Motor neuron (in vitro differentiated cells): ENCODE results near the gene IGF2BP3. TPM values are rescaled to one million over a fixed set of nuclear protein-coding genes. Genes with fewer than 3 reads are reported as not detected.

ENCODE experiments used
- ATAC-seq, 8 experiments: fragments of 200-7000 bp; cut with Tn5 transposase; replicated peaks in 6 of 8; 2 replicates each; pipeline ENCODE4 v1.8.0; 2021; ENCODE audit warnings: mild to moderate bottlenecking in 8 of 8, moderate library complexity in 8 of 8
- H3K27ac ChIP-seq, 2 donors: fragments of 250-450 bp; sonication (Bioruptor Pico); 2 replicates each; pipeline ENCODE4 v1.9.0; 2021; ENCODE audit warnings: antibody characterized with exemption in 2 of 2, mild to moderate bottlenecking in 2 of 2, moderate library complexity in 1 of 2
- H3K4me1 ChIP-seq, 2 donors: fragments of 250-450 bp; sonication (Bioruptor Pico); replicated peaks in 1 of 2; 2 replicates each; pipeline ENCODE4 v1.6.1; 2021; ENCODE audit warnings: antibody characterized with exemption in 2 of 2, mild to moderate bottlenecking in 2 of 2, moderate library complexity in 1 of 2
- H3K4me3 ChIP-seq, 5 donors: fragments of 250-450 bp; sonication (Bioruptor Pico); 2 replicates each; pipeline ENCODE4 v1.9.0; 2021; ENCODE audit warnings: antibody characterized with exemption in 5 of 5, mild to moderate bottlenecking in 5 of 5, moderate library complexity in 4 of 5
- WGBS, 10 experiments: fragments of 450-650 bp; shearing (Covaris generic); methylation state at CpG; one replicate each; pipeline ENCODE4 v1.0.0; 2022; 5-methylcytosine and 5-hydroxymethylcytosine counted together
- in situ Hi-C, 9 experiments: fragments of 400-800 bp; cut with MboI; loops; one replicate each; pipeline ENCODE4 v1.15.0; 2021; ENCODE audit warnings: low sequenced_read_pairs in 9 of 9, low pct_unique_long_range_greater_than_20kb in 2 of 9; ENCODE audit not compliant: unreplicated experiment in 9 of 9
- total RNA-seq, 8 experiments: library from RNA; unstranded; fragments of 300-600 nt; gene quantifications; 2 replicates each; pipeline versions ENCODE4 v1.2.3 to v1.2.4, GENCODE V29; 2022

Gene IGF2BP3
- total RNA-seq, 8 experiments from 2014 or later: 22.2 to 103 (median 31.4) TPM

DNA sequence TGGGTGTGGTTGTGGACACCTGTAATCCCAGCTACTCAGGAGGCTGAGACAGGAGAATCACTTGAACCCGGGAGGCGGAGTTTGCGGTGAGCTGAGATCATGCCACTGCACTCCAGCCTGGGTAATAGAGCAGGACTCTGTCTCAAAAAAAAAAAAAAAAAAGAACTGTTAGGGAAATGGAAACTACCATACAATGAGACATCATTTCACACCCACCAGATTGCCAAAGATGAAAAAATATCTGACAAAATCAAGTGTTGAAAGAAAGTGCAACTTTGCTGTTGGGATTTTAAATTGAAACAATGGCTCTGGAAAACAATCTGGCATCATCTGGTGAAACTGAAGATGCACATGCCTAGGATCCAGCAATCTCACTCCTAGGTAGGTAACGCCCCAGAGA lies 187.2 kb downstream of the IGF2BP3 start:
- in situ Hi-C loops: no loop called here
- no peak for ATAC-seq
- 67 to 100% (median 93%) methylated on average over 1 to 4 of the region's 4 CpGs; no CpG with 5 or more reads in 4 of the 10 experiments for WGBS, 10 experiments
- Histone ChIP-seq H3K4me1 (no peaks in the 10 kb centered on the region), H3K27ac (no peak overlapping the region), H3K4me3 (no peak overlapping the region)

- no peak overlapping the region for H3K4me3 ChIP-seq
- in situ Hi-C loops: no loop called here
- no peak overlapping the region for H3K27ac ChIP-seq
- 80 to 100% (median 100%) methylated on average over 1 to 2 of the region's 2 CpGs; no CpG with 5 or more reads in 2 of the 10 experiments for WGBS, 10 experiments
- no peak for ATAC-seq
- no peaks in the 10 kb centered on the region for H3K4me1 ChIP-seq
Observed at GRCh38 chr7:23279819-23280525, 190.3 kb downstream of the IGF2BP3 start.

DNA sequence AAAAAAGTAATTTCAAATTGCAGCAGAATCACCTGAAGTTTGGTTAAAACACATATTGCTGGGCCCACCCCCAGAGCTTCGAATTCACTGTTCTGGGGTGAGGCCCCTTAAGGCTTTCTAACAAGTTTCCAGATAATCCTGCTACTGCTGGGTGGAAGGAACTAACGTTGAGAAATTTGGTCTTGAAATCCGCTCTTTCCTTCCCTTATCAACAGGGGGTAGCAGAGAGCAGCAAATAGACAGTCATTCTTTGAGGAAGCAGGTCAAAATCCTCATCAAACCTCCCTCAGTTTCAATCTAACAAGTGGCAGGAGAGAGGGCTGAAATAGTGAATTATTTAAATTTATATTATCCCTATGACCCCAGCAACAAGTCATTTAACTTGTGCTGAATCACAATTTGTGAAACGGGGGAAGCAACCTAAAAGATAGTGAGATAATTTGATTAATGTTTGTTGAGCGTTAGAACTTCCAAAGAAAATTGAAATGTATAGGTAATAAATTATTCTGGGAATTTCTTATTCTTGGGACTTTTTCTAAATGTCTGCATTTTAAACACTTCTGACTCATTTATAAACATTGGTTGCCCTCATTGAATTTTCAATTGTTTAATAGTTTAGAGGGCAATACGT lies 192.8 kb downstream of the IGF2BP3 start:
- H3K4me3 ChIP-seq: no peak overlapping the region
- 0 to 60% (median 34%) methylated on average over 1 to 6 of the region's 6 CpGs for WGBS, 10 experiments
- ATAC-seq: peak in 3 of 8 experiments; percentile 39 to 41 (median 40)
- peaks cover 0 to 2% of the 10 kb centered on the region in 2 donors for H3K4me1 ChIP-seq
- in situ Hi-C loops: no loop called here
- no peak overlapping the region for H3K27ac ChIP-seq

DNA sequence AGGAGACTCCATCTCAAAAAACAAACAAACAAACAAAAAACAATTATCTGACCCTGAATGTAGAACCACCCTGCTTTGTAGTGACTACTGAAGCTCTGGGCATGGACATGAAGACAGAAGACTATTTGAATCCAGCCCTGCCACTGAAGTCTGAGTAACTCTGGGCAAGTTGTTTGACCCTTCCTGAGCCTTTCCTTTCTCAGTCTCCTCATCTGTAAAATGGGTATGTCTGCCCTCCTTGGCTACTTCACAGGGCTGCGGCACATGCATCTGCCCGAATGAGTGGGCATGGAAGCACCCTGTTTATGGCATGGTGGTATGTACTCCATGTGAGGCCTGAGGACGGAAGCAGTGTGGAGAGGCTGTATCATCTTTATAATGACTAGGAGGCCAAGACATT lies 193.3 kb downstream of the IGF2BP3 start:
- 60 to 100% (median 76%) methylated on average over 1 to 3 of the region's 3 CpGs; no CpG with 5 or more reads in 5 of the 10 experiments for WGBS, 10 experiments
- Histone ChIP-seq H3K4me3 (no peak overlapping the region), H3K27ac (no peak overlapping the region), H3K4me1 (peaks cover 0 to 2% of the 10 kb centered on the region in 2 donors)
- in situ Hi-C loops: no loop called here
- no peak for ATAC-seq

DNA sequence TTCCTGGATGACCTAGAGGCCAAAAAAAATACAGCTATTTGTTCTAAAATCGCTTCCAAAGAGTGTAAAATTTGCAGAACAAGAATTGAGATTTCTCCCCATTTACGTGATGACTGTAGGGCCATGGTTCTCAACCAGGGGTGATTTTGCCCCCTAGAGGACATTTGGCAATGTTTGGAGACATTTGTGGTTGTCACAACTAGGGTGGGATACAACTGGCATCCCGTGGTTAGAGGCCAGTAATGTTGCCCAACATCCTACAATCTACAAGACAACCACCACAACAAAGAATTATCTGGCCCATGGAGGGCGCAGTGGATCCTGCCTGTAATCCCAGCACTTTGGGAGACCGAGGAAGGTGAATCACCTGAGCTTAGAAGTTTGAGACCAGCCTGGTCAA lies 193.9 kb downstream of the IGF2BP3 start:
- Histone ChIP-seq H3K27ac (no peak overlapping the region), H3K4me3 (no peak overlapping the region), H3K4me1 (peaks cover 0 to 2% of the 10 kb centered on the region in 2 donors)
- in situ Hi-C loops: no loop called here
- 50 to 90% (median 74%) methylated on average over 2 to 5 of the region's 5 CpGs; no CpG with 5 or more reads in 2 of the 10 experiments for WGBS, 10 experiments
- ATAC-seq: peak in 1 of 8 experiments; percentile 6

DNA sequence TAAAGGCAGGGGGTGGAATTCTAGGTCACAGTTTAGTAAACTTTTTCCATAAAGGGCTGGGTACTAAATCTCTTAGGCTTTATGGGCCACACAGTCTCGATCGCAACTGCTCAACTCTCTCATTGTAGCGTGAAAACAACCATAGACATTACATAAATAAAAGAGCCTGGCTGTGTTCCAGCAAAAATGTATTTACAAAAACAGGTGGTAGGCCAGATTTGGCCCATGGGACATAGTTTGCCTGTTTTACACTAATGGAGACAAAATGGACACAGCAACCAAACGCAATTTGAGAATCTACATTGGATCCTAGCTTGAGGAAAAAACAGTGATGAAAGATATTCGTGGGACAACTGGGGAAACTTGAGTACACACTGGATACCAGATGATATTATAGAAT lies 194.4 kb downstream of the IGF2BP3 start:
- Histone ChIP-seq H3K4me1 (peaks cover 0 to 2% of the 10 kb centered on the region in 2 donors), H3K4me3 (no peak overlapping the region), H3K27ac (no peak overlapping the region)
- ATAC-seq: no peak
- in situ Hi-C loops: no loop called here
- WGBS, 10 experiments: 66 to 100% (median 83%) methylated on average over 1 to 5 of the region's 5 CpGs; no CpG with 5 or more reads in 2 of the 10 experiments

DNA sequence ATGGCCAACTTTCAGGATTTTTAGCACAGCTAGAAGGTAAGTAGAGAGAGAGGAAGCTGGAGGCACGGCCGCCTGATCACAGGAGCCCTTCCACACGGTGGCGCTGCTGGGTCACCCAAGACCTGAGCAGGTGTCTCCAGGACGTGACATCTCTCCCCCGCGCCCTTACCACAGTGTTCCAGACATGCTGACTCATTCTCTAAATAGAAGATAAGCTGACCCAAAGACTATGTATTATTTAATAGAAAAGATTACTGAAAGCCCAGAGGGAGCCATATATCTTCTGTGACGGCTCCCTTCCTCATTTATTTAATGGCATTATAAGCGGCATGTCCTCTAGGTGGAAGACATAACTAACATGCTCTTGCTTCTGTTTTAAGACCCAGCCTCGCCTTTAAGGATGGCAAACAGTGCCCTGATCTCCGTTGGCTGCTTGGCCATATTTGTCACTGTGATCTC lies 197.1 kb downstream of the IGF2BP3 start:
- Histone ChIP-seq H3K4me3 (no peak overlapping the region), H3K4me1 (peaks cover 0 to 2% of the 10 kb centered on the region in 2 donors), H3K27ac (no peak overlapping the region)
- in situ Hi-C loops: loop anchor here in 1 of 9 experiments (25.0 kb wide), 1 partner anchor 439 kb away; the partner anchor contains the start of gene STK31
- peak; percentile 67 to 99 (median 96) for ATAC-seq
- 0 to 76% (median 42%) methylated on average over 1 to 6 of the region's 11 CpGs; no CpG with 5 or more reads in 1 of the 10 experiments for WGBS, 10 experiments

GRCh38 chr7:23272275-23272674 lies 198.0 kb downstream of the IGF2BP3 start:
- WGBS, 10 experiments: 74 to 100% (median 94%) methylated on average over 1 to 2 of the region's 2 CpGs; no CpG with 5 or more reads in 2 of the 10 experiments
- no peak overlapping the region for H3K4me3 ChIP-seq
- in situ Hi-C loops: loop anchor here in 1 of 9 experiments (25.0 kb wide), 1 partner anchor 440 kb away; the partner anchor contains the start of gene STK31
- H3K4me1 ChIP-seq: peaks cover 0 to 2% of the 10 kb centered on the region in 2 donors
- no peak for ATAC-seq
- no peak overlapping the region for H3K27ac ChIP-seq

- H3K4me3 ChIP-seq: no peak overlapping the region
- ATAC-seq: no peak
- 75 to 100% (median 100%) methylated on average over 1 to 2 of the region's 4 CpGs; no CpG with 5 or more reads in 3 of the 10 experiments for WGBS, 10 experiments
- in situ Hi-C loops: loop anchor here in 1 of 9 experiments (25.0 kb wide), 1 partner anchor 444 kb away; the partner anchor contains the start of gene STK31
- peaks cover 0 to 2% of the 10 kb centered on the region in 2 donors for H3K4me1 ChIP-seq
- no peak overlapping the region for H3K27ac ChIP-seq
Observed at GRCh38 chr7:23268746-23269145, 201.5 kb downstream of the IGF2BP3 start.

- Histone ChIP-seq H3K4me1 (peaks cover 0 to under 1% of the 10 kb centered on the region in 2 donors), H3K27ac (no peak overlapping the region), H3K4me3 (no peak overlapping the region)
- in situ Hi-C loops: loop anchor here in 1 of 9 experiments (25.0 kb wide), 1 partner anchor 444 kb away; the partner anchor contains the start of gene STK31
- no peak for ATAC-seq
- 80 to 100% (median 100%) methylated on average over 1 to 2 of the region's 2 CpGs; no CpG with 5 or more reads in 1 of the 10 experiments for WGBS, 10 experiments
Observed at GRCh38 chr7:23268167-23268566, 202.1 kb downstream of the IGF2BP3 start.

- in situ Hi-C loops: loop anchor here in 1 of 9 experiments (25.0 kb wide), 1 partner anchor 445 kb away; the partner anchor contains the start of gene STK31
- Histone ChIP-seq H3K4me1 (no peaks in the 10 kb centered on the region), H3K4me3 (no peak overlapping the region), H3K27ac (no peak overlapping the region)
- 60 to 100% (median 85%) methylated on average over 1 to 2 of the region's 2 CpGs; no CpG with 5 or more reads in 2 of the 10 experiments for WGBS, 10 experiments
- ATAC-seq: no peak
Observed at GRCh38 chr7:23267357-23267756, 202.9 kb downstream of the IGF2BP3 start.

DNA sequence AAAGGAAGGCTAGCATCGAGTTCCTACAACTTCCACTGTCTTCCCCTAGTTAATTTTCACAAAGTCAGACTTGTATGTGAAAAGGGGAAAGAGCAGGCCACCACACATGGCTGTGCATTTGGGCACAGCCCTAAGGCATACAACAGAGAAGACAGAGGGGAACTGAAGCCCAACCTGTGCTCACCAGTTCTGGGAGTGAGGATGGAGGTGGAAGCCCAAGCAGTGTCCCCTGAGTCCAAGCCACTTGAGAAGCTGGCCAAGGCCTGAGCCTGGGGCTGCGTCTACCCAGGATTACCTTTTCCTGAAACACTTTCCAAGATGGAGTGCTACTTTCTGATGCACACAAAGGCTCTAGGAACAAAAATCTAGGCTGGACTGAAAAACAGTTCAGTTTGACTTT lies 203.4 kb downstream of the IGF2BP3 start:
- no peak for ATAC-seq
- Histone ChIP-seq H3K4me1 (no peaks in the 10 kb centered on the region), H3K4me3 (no peak overlapping the region), H3K27ac (no peak overlapping the region)
- WGBS, 10 experiments: 74 to 100% (median 80%) methylated on average over 1 to 2 of the region's 2 CpGs; no CpG with 5 or more reads in 6 of the 10 experiments
- in situ Hi-C loops: loop anchor here in 1 of 9 experiments (25.0 kb wide), 1 partner anchor 445 kb away; the partner anchor contains the start of gene STK31
